Measurements from ENCODE around the gene ARMC8.
"Not testable (repeated sequence)": the region's sequence is repeated elsewhere in the genome, so short reads cannot be mapped to it uniquely, and the experiment has no call there.

Gene ARMC8

GRCh38 chr3:138187296-138188012 is at the start of gene ARMC8:
Gene ARMC8, plus strand, starts transcription at chr3:138187301. Its CDS starts 254 bp downstream, at chr3:138187555.
- no peak for DNase-seq (ENCODE audit: low read depth in 2 of 2)

GRCh38 chr3:138137861-138138260 is 49.2 kb upstream of the ARMC8 start:
- no peak for DNase-seq (ENCODE audit: low read depth in 2 of 2)

GRCh38 chr3:138139691-138140090 is 47.4 kb upstream of the ARMC8 start:
- no peak for DNase-seq (ENCODE audit: low read depth in 2 of 2)

GRCh38 chr3:138140940-138141339 is 46.2 kb upstream of the ARMC8 start:
- no peak for DNase-seq (ENCODE audit: low read depth in 2 of 2)

GRCh38 chr3:138142181-138142580 is 44.9 kb upstream of the ARMC8 start:
- DNase-seq (ENCODE audit: low read depth in 2 of 2): not testable (repeated sequence)

GRCh38 chr3:138148503-138148902 is 38.6 kb upstream of the ARMC8 start:
- no peak for DNase-seq (ENCODE audit: low read depth in 2 of 2)

- no peak for DNase-seq (ENCODE audit: low read depth in 2 of 2)
These were observed 32.6 kb upstream of the ARMC8 start for GRCh38 chr3:138154534-138154933.

- no peak for DNase-seq (ENCODE audit: low read depth in 2 of 2)
These were observed 29.4 kb upstream of the ARMC8 start for GRCh38 chr3:138157743-138158142.

GRCh38 chr3:138165061-138165460 is 22.0 kb upstream of the ARMC8 start:
- DNase-seq (ENCODE audit: low read depth in 2 of 2): no peak

GRCh38 chr3:138172625-138173024 is 14.5 kb upstream of the ARMC8 start:
- DNase-seq (ENCODE audit: low read depth in 2 of 2): no peak

- no peak for DNase-seq (ENCODE audit: low read depth in 2 of 2)
These were observed 13.2 kb upstream of the ARMC8 start for GRCh38 chr3:138173769-138174420.

- peak; percentile 53 to 68 for DNase-seq (ENCODE audit: low read depth in 2 of 2)
These were observed 12.5 kb upstream of the ARMC8 start, which contains the start of gene DBR1 for GRCh38 chr3:138174421-138175131. Gene DBR1, minus strand, starts transcription at chr3:138174921. Its CDS starts 126 bp downstream, at chr3:138174795.

- DNase-seq (ENCODE audit: low read depth in 2 of 2): peak in 1 of 2 donors; percentile 14
These were observed 6.6 kb upstream of the ARMC8 start for GRCh38 chr3:138180375-138181029.

GRCh38 chr3:138184994-138185393 is 2.1 kb upstream of the ARMC8 start:
- no peak for DNase-seq (ENCODE audit: low read depth in 2 of 2)

- no peak for DNase-seq (ENCODE audit: low read depth in 2 of 2)
These were observed 880 bp upstream of the ARMC8 start for GRCh38 chr3:138186221-138186620.

- DNase-seq (ENCODE audit: low read depth in 2 of 2): peak; percentile 77 to 81
These were observed 252 bp upstream of the ARMC8 start for GRCh38 chr3:138186803-138187295.

GRCh38 chr3:138188013-138188730 is 1.1 kb downstream of the ARMC8 start:
- peak in 1 of 2 donors; percentile 10 for DNase-seq (ENCODE audit: low read depth in 2 of 2)

GRCh38 chr3:138195481-138195880 is 8.4 kb downstream of the ARMC8 start:
- DNase-seq (ENCODE audit: low read depth in 2 of 2): no peak

- no peak for DNase-seq (ENCODE audit: low read depth in 2 of 2)
These were observed 8.9 kb downstream of the ARMC8 start for GRCh38 chr3:138196023-138196422.

- no peak for DNase-seq (ENCODE audit: low read depth in 2 of 2)
These were observed 10.0 kb downstream of the ARMC8 start for GRCh38 chr3:138197058-138197457.

- no peak for DNase-seq (ENCODE audit: low read depth in 2 of 2)
These were observed 10.4 kb downstream of the ARMC8 start for GRCh38 chr3:138197524-138197923.
